ENCODE results near the gene RGS5. TPM values are rescaled to one million over a fixed set of nuclear protein-coding genes. Genes with fewer than 3 reads are reported as not detected.

Gene RGS5
- total and polyA plus RNA-seq, 8 donors = 48.5 to 141 (median 104) TPM

GRCh38 chr1:163188947-163189346 is 13.8 kb downstream of the RGS5 start:
- Histone ChIP-seq H3K4me3 (no peak overlapping the region), H3K27me3 (no peaks in the 10 kb centered on the region), H3K4me1 (no peaks in the 10 kb centered on the region), H3K36me3 (no peaks in the 10 kb centered on the region), H3K9me3 (no peaks in the 10 kb centered on the region), H3K27ac (no peak overlapping the region)
- ATAC-seq (no peak), DNase-seq (no peak)
- TF ChIP-seq CTCF (IDR thresholded peaks at IDR 0.05) = no peak
- intact Hi-C loops (cut with DNase I) = no loop called here

GRCh38 chr1:163187849-163188248 is 14.9 kb downstream of the RGS5 start:
- H3K36me3 ChIP-seq = no peaks in the 10 kb centered on the region
- H3K27me3 ChIP-seq = no peaks in the 10 kb centered on the region
- intact Hi-C loops (cut with DNase I) = no loop called here
- no peaks in the 10 kb centered on the region for H3K9me3 ChIP-seq
- no peaks in the 10 kb centered on the region for H3K4me1 ChIP-seq
- no peak for TF ChIP-seq CTCF (IDR thresholded peaks at IDR 0.05)
- no peak for DNase-seq
- no peak overlapping the region for H3K27ac ChIP-seq
- ATAC-seq = no peak
- no peak overlapping the region for H3K4me3 ChIP-seq

GRCh38 chr1:163186862-163187261 is 15.9 kb downstream of the RGS5 start:
- no peak overlapping the region for H3K4me3 ChIP-seq
- no peak overlapping the region for H3K27ac ChIP-seq
- no peaks in the 10 kb centered on the region for H3K27me3 ChIP-seq
- H3K9me3 ChIP-seq = no peaks in the 10 kb centered on the region
- TF ChIP-seq CTCF (IDR thresholded peaks at IDR 0.05) = no peak
- ATAC-seq (no peak), DNase-seq (no peak)
- no peaks in the 10 kb centered on the region for H3K36me3 ChIP-seq
- intact Hi-C loops (cut with DNase I) = no loop called here
- H3K4me1 ChIP-seq = no peaks in the 10 kb centered on the region

GRCh38 chr1:163182330-163182949 is 20.3 kb downstream of the RGS5 start:
- Histone ChIP-seq H3K4me1 (no peaks in the 10 kb centered on the region), H3K4me3 (no peak overlapping the region), H3K36me3 (no peaks in the 10 kb centered on the region), H3K9me3 (no peaks in the 10 kb centered on the region), H3K27ac (no peak overlapping the region), H3K27me3 (no peaks in the 10 kb centered on the region)
- DNase-seq = no peak
- no peak for ATAC-seq
- intact Hi-C loops (cut with DNase I) = no loop called here
- no peak for TF ChIP-seq CTCF (IDR thresholded peaks at IDR 0.05)

GRCh38 chr1:163178628-163179027 is 24.1 kb downstream of the RGS5 start:
- Histone ChIP-seq H3K9me3 (no peaks in the 10 kb centered on the region), H3K27ac (no peak overlapping the region), H3K4me3 (no peak overlapping the region), H3K27me3 (no peaks in the 10 kb centered on the region), H3K36me3 (no peaks in the 10 kb centered on the region), H3K4me1 (no peaks in the 10 kb centered on the region)
- ATAC-seq = no peak
- TF ChIP-seq CTCF (IDR thresholded peaks at IDR 0.05) = no peak
- intact Hi-C loops (cut with DNase I) = loop anchor here in 1 of 2 donors (10.0 kb wide), 2 partner anchors 294 to 324 kb away; no protein-coding TSS in a partner anchor
- DNase-seq = no peak

Data from left lung (tissue), 10 donors.